ENCODE data around the gene CACNA1I.
A peak's percentile ranks its signal among the peaks of the same experiment; 100 is the strongest.

CACNA1I gene

DNA sequence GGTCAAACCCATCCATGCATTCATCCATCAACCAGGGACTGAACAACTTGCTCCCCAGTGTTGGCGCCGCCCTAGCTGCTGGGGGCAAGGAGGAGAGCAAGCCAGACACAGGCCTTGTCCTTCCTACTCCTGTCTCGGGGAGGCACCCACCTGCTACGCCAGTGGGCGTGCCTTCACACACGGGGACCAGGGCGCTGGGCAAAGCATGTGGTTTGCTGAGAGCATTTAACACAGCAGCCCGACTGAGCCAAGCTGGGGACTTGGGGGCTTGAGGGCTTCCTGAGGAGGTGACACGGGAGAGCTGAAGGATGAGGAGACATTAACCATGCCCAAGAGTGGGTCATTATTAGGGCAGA is 30.6 kb downstream of the CACNA1I start:
- TF ChIP-seq EP300 (IDR thresholded peaks at IDR 0.05; ENCODE audit: borderline replicate concordance) (no peak), ZBTB7A (IDR thresholded peaks at IDR 0.05; ENCODE audit: low read depth) (no peak), RAD21 (IDR thresholded peaks at IDR 0.05; ENCODE audit: low read depth) (no peak), EGR1 (IDR thresholded peaks at IDR 0.05) (no peak), YY1 (IDR thresholded peaks at IDR 0.05; ENCODE audit: low read depth) (no peak), CREB1 (IDR thresholded peaks at IDR 0.05; ENCODE audit: low read depth) (no peak), TAF1 (IDR thresholded peaks at IDR 0.05; ENCODE audit: low read depth) (no peak), TCF12 (IDR thresholded peaks at IDR 0.05; ENCODE audit: low read depth) (no peak), FOXM1 (IDR thresholded peaks at IDR 0.05; ENCODE audit: borderline replicate concordance, low read depth) (no peak), NFIC (IDR thresholded peaks at IDR 0.05) (no peak), CEBPB (IDR thresholded peaks at IDR 0.05) (no peak), USF1 (IDR thresholded peaks at IDR 0.05) (no peak), TEAD4 (IDR thresholded peaks at IDR 0.05) (no peak)
- TF ChIP-seq, protein P1, sequence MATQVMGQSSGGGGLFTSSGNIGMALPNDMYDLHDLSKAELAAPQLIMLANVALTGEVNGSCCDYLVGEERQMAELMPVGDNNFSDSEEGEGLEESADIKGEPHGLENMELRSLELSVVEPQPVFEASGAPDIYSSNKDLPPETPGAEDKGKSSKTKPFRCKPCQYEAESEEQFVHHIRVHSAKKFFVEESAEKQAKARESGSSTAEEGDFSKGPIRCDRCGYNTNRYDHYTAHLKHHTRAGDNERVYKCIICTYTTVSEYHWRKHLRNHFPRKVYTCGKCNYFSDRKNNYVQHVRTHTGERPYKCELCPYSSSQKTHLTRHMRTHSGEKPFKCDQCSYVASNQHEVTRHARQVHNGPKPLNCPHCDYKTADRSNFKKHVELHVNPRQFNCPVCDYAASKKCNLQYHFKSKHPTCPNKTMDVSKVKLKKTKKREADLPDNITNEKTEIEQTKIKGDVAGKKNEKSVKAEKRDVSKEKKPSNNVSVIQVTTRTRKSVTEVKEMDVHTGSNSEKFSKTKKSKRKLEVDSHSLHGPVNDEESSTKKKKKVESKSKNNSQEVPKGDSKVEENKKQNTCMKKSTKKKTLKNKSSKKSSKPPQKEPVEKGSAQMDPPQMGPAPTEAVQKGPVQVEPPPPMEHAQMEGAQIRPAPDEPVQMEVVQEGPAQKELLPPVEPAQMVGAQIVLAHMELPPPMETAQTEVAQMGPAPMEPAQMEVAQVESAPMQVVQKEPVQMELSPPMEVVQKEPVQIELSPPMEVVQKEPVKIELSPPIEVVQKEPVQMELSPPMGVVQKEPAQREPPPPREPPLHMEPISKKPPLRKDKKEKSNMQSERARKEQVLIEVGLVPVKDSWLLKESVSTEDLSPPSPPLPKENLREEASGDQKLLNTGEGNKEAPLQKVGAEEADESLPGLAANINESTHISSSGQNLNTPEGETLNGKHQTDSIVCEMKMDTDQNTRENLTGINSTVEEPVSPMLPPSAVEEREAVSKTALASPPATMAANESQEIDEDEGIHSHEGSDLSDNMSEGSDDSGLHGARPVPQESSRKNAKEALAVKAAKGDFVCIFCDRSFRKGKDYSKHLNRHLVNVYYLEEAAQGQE (IDR thresholded peaks at IDR 0.05; ENCODE audit: low read depth): no peak
- TF ChIP-seq, protein P2, sequence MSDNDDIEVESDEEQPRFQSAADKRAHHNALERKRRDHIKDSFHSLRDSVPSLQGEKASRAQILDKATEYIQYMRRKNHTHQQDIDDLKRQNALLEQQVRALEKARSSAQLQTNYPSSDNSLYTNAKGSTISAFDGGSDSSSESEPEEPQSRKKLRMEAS (IDR thresholded peaks at IDR 0.05): no peak

DNA sequence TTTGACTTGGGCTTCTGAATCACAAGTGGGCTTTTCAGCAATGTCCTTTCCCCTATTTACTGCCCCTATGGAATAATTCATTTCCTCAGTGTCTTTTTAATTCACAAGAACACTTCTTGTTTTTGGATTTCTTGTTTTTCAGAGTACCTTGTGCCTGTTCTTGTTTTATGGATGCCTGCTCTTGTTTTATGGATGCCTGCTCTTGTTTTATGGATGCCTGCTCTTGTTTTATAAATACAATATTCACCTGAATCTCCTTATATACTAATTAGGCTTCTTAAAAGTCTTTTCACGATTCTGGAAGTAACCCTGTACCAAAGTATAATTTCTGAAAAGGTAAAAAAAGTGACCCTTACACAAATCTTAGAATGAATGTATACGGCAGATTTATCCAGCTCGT is 32.8 kb downstream of the CACNA1I start:
- TF ChIP-seq USF1 (IDR thresholded peaks at IDR 0.05): no peak

- TF ChIP-seq USF1 (IDR thresholded peaks at IDR 0.05) (no peak), ZBTB7A (IDR thresholded peaks at IDR 0.05; ENCODE audit: low read depth) (no peak), TAF1 (IDR thresholded peaks at IDR 0.05; ENCODE audit: low read depth) (no peak), FOXM1 (IDR thresholded peaks at IDR 0.05; ENCODE audit: borderline replicate concordance, low read depth) (no peak), YY1 (IDR thresholded peaks at IDR 0.05; ENCODE audit: low read depth) (no peak), NFIC (IDR thresholded peaks at IDR 0.05) (no peak), EGR1 (IDR thresholded peaks at IDR 0.05) (no peak), RAD21 (IDR thresholded peaks at IDR 0.05; ENCODE audit: low read depth) (no peak), TCF12 (IDR thresholded peaks at IDR 0.05; ENCODE audit: low read depth) (no peak), TEAD4 (IDR thresholded peaks at IDR 0.05) (no peak), CEBPB (IDR thresholded peaks at IDR 0.05) (no peak), EP300 (IDR thresholded peaks at IDR 0.05; ENCODE audit: borderline replicate concordance) (no peak), CREB1 (IDR thresholded peaks at IDR 0.05; ENCODE audit: low read depth) (no peak)
- TF ChIP-seq, protein P1 (IDR thresholded peaks at IDR 0.05; ENCODE audit: low read depth): no peak
- TF ChIP-seq, protein P2 (IDR thresholded peaks at IDR 0.05): no peak
These were observed 39.7 kb downstream of the CACNA1I start for GRCh38 chr22:39610246-39610645.

- no peak for TF ChIP-seq NFIC (IDR thresholded peaks at IDR 0.05)
- no peak for TF ChIP-seq CREB1 (IDR thresholded peaks at IDR 0.05; ENCODE audit: low read depth)
- TF ChIP-seq USF1 (IDR thresholded peaks at IDR 0.05): peak; percentile 71
These were observed 40.2 kb downstream of the CACNA1I start for GRCh38 chr22:39610766-39611165.

DNA sequence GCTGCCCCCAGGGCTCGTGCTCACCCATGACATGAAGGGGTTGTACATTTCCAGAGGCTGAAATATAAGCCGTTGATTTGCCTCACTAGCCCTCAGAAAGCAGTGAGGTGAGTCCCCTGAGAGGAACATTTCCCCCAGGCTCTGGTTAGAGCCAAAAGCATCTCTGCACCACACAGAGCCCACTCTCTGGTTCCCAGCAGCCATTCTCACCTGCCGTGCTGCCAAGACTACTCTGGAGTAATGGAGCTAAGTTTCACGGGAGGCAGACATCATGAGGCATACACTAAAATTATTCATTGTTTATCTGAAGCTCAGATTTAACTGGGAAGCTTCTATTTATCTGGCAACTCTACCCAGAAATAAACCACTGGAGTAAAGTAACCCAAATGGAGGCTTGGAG is 40.8 kb downstream of the CACNA1I start:
- no peak for TF ChIP-seq RAD21 (IDR thresholded peaks at IDR 0.05; ENCODE audit: low read depth)
- TF ChIP-seq CREB1 (IDR thresholded peaks at IDR 0.05; ENCODE audit: low read depth): no peak
- no peak for TF ChIP-seq TAF1 (IDR thresholded peaks at IDR 0.05; ENCODE audit: low read depth)
- TF ChIP-seq EGR1 (IDR thresholded peaks at IDR 0.05): no peak
- TF ChIP-seq CEBPB (IDR thresholded peaks at IDR 0.05): no peak
- TF ChIP-seq FOXM1 (IDR thresholded peaks at IDR 0.05; ENCODE audit: borderline replicate concordance, low read depth): no peak

Measured in Ishikawa (cell line).